ENCODE data around the gene KCNMB2. TPM values are rescaled to one million over a fixed set of nuclear protein-coding genes. Genes with fewer than 3 reads are reported as not detected.

KCNMB2 gene
- total RNA-seq, 1 experiment from 2014 or later = not detected

GRCh38 chr3:178631950-178632349, 95.7 kb downstream of the KCNMB2 start:
- CTCF ChIA-PET = no interaction called here
- Mint-ChIP-seq H3K36me3 (peaks cover 11% of the 10 kb centered on the region), H3K4me1 (no peaks in the 10 kb centered on the region), H3K27me3 (ENCODE audit: low read depth) (peaks cover 6% of the 10 kb centered on the region; the same call in 1 of the 2 replicates), H3K4me3 (no peak overlapping the region), H3K9me3 (peaks cover 27% of the 10 kb centered on the region), H3K27ac (no peak overlapping the region)
- TF ChIP-seq ZBTB21 (CRISPR knock-in tag; IDR thresholded peaks at IDR 0.05; ENCODE audit: borderline replicate concordance) (no peak), USF1 (CRISPR knock-in tag; IDR thresholded peaks at IDR 0.05) (no peak), HMGA2 (CRISPR knock-in tag; IDR thresholded peaks at IDR 0.05) (no peak), ZNF416 (CRISPR knock-in tag; IDR thresholded peaks at IDR 0.05) (no peak), ZSCAN18 (CRISPR knock-in tag; IDR thresholded peaks at IDR 0.05) (no peak), AR (CRISPR knock-in tag; IDR thresholded peaks at IDR 0.05) (no peak), SMAD4 (CRISPR knock-in tag; IDR thresholded peaks at IDR 0.05) (no peak), ZNF219 (CRISPR knock-in tag; IDR thresholded peaks at IDR 0.05; ENCODE audit: borderline replicate concordance) (no peak), IRF1 (CRISPR knock-in tag; IDR thresholded peaks at IDR 0.05) (no peak), ZNF423 (CRISPR knock-in tag; IDR thresholded peaks at IDR 0.05) (no peak), OVOL2 (CRISPR knock-in tag; IDR thresholded peaks at IDR 0.05; ENCODE audit: borderline replicate concordance) (no peak), ZNF138 (CRISPR knock-in tag; conservative IDR thresholded peaks at IDR 0.05) (no peak), ZNF281 (CRISPR knock-in tag; IDR thresholded peaks at IDR 0.05) (no peak), TEAD4 (CRISPR knock-in tag; IDR thresholded peaks at IDR 0.05) (no peak), ZNF425 (CRISPR knock-in tag; conservative IDR thresholded peaks at IDR 0.05) (no peak), NFATC4 (CRISPR knock-in tag; IDR thresholded peaks at IDR 0.05) (no peak)
- DNase-seq (ENCODE audit: low spot score) (no peak), ATAC-seq (no peak)
- POLR2A ChIA-PET = no interaction called here
